ENCODE data around the gene GARIN5A.
"Not testable (repeated sequence)": the region's sequence is repeated elsewhere in the genome, so short reads cannot be mapped to it uniquely, and the experiment has no call there.

Gene GARIN5A

DNA sequence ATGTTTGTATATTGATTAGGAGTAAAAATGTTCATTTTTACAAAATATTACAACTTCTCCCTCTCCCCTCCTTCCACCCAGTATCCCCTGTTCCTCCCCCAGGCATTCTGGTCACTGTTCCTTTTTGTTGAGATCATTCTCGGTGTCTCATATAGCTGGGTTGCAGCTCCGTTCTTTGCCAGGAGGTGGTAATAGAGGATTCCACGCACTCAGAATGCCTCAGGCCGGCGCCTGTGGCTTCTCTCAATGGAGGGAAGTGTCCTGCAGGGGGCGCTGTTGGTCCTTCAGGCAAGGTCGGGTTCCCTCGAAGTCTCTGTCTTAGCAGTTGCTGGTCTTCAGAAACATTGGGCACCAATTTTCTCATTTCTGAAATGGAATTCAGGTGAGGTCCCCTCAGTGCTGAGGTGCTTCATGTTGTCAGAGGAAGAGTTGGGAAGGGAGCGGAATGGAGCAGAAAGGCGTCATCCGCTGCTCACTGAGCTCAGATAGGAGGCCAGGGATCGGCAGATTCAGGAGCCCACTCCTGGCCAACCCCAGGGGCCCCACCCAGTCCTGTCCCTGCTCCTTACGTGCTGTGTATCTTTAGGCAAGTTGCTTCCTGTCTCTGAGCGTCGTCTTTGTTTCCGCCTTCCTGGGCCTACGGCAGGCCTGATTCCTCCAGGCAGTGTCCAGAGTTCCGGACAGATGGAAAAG, 10.3 kb upstream of the GARIN5A start:
- DNase-seq: no peak

DNA sequence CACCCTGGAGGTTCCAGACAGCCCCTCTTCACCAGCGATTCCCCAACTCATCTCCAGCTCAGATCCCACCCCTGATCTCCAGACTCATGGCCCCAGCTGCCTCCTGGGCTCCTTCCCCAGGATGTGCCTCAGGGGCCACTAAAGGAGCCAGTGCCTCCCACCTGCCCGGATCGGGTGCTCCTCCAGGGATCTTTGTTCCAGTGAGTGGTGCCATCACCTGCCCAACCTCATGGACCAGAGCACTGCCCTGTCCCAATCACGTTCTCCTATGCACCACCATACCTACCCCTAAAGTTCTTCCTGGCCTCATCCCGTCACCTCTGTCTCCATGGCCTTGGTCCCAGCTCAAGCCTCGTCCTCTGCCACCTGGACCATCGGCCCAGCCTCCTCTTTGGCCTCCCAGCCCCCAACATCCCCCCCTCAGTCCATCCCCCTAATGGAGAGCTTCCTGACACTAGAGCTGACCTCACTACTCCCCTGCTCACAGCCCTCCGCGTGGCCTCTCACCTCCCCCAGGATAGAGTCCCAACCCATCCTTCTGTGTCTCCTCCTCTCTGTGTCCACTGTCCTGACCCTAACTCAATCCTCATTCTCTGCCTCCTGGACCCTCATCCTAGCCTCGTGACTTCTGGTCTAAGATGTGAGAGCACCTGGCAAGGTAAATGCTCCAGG, 8.8 kb upstream of the GARIN5A start:
- DNase-seq: no peak

DNA sequence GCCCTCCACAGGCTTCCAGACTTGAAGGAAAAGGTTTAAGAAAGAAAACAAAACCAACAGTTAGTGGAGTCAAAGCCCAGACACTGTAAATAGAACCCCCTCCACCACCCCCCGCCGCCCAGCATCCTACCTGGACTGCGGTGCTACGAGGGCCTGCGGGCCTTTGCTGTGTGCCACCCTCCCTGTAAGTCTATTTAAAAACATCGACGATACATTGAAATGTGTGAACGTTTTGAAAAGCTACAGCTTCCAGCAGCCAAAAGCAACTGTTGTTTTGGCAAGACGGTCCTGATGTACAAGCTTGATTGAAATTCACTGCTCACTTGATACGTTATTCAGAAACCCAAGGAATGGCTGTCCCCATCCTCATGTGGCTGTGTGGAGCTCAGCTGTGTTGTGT, 6.3 kb upstream of the GARIN5A start:
- DNase-seq: no peak

DNA sequence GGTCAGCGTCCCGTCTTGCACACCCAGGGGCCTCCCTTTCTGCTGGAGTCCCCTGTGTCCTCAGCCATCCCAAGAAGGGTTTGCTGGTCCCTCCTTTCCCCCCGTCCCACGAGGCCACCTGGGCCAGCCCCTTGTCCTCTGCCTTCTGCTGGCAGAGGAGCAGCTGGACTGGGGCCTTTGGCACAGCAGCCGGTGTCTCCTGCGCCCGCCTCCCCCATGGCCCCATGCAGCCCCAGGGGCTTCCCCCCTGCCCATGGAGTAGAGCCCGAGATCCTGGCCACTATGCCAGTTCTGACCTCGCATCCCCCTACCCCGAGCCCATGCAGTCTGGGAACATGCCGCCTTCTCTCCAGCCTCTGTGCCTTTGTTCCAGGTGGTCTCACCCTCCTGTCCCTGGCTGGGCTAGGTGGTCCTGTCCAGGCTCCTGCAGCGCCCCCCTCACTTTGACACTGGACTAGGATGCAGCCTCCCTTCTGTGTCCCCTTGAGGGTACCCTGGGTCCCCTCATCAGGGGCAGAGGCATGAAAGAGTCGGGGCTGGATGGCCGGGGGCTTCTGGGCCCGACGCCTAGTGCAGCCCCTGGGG, 5.7 kb upstream of the GARIN5A start:
- DNase-seq: no peak

DNA sequence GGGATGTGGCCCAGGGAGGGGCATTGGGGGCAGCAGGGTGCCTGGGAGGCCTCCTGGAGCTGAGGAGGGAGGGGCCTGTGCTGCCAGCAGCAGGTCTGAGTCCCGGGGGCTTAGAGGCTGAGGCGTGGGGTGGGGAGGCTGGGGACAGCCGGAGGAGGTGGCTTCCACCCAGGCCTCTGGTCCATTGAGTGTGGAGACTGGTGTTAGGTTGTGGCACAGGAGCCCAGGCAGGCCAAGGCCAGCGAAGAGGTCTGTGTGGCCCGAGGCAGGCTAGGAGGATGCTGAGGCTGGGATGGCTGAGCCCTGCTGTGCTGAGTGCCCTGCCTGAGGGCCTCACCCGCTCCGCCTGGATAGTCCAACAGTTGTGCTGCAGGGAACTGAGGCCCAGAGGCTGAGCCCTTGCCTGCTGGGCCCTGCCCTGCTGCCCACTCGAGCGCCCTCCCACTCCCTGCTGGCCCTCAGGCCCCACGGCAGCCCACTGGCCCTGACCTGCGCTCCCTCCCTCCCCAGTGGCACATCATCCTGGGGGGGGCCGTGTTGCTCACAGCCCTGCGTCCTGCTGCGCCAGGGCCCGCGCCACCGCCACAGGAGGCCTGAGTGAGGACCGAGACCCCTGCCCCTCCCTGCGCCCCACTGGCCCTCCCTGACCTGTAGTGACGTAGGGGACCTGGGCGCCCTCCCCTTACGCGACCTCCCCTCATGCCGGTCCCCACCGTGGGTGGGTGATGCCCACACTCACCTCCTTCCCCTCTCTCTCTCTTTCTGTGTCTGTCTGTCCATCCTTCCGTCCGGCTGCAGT, 4.9 kb upstream of the GARIN5A start:
- no peak for DNase-seq

DNA sequence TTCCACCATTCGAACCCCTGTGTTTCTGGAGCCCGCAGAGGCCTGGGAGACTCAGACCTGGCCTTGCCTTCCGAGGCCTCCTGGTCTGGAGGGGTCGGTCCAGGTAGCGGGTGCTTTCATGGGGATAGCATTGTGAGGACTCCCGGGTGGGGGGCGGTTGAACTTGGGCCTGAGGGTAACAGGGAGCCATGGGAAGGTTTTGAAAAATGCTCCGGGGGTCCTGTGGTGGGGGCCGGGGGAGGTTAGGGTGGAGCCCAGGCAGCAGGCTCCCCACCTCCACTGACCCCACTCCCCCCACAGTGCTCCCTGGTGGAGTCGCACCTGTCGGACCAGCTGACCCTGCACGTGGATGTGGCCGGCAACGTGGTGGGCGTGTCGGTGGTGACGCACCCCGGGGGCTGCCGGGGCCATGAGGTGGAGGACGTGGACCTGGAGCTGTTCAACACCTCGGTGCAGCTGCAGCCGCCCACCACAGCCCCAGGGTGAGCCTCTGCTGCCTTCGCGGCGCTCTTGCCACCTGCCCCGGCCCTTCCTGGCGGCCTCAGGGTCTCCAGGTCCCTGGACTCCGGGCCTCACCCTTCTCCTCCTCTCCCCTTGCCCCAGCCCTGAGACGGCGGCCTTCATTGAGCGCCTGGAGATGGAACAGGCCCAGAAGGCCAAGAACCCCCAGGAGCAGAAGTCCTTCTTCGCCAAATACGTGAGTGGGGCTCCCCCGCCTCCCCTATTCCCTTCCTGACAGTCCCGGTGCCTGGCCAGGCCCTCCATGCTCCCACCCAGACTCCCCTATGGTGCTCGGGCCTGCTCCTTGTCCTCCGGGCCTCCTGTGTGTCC, 3.8 kb upstream of the GARIN5A start:
- DNase-seq: no peak

DNA sequence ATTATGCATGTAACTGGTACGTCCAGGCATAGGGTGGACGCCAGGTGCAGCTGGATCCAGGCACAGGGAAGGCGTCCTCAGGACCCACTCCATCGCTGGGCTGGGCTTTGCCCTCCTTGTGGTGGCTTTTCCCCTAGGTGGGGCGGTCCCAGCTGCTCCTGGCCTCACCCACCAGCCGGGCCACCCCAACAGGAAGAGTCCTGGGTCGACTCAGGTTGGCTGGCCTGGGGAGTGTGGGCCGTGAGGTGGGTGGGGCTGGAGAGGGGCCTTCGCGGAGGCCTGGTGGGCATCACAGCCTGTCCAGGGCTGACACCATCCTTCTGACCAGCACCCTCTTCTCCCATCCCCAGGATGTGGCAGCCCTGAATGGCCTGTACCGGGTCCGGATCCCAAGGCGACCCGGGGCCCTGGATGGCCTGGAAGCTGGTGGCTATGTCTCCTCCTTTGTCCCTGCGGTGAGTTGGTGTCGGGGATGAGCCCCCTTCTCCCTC, 3.2 kb upstream of the GARIN5A start:
- DNase-seq: no peak

DNA sequence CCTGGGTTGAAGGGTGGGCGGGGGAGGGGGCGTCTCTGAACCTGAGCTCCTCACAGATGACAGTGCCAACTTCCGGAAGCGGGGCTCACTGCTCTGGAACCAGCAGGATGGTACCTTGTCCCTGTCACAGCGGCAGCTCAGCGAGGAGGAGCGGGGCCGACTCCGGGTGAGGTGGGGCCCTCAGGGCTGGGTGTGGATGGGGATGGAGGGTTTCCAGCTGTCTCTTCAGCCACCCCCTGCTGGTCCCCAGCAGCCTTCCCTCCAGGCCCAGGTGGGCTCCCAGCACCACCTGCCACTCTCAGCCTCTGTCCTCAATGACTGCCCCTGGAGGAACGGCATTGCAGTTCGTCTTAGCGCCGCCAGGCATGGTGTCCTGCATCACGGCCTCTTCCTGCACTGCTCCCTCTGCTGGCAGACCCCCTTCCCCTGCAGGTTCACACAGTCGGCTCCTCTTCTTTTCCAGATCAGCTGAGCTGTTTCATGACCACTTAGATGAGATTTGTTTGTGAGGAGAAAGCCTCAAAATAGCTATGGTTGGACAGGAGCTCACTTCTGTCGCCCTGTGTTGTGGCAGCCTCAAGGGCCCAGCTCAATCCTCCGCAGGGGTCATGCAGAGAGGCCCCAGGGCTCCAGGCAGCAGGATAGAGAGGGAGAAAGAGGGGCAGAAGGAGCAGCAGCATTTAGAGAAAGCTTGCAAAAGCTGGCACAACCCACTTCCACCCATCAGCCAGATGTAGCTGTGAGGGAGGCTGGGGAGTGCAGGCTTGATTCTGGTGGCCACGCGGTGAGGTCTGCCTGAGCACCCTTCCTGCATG, 2.5 kb upstream of the GARIN5A start:
- DNase-seq: no peak

DNA sequence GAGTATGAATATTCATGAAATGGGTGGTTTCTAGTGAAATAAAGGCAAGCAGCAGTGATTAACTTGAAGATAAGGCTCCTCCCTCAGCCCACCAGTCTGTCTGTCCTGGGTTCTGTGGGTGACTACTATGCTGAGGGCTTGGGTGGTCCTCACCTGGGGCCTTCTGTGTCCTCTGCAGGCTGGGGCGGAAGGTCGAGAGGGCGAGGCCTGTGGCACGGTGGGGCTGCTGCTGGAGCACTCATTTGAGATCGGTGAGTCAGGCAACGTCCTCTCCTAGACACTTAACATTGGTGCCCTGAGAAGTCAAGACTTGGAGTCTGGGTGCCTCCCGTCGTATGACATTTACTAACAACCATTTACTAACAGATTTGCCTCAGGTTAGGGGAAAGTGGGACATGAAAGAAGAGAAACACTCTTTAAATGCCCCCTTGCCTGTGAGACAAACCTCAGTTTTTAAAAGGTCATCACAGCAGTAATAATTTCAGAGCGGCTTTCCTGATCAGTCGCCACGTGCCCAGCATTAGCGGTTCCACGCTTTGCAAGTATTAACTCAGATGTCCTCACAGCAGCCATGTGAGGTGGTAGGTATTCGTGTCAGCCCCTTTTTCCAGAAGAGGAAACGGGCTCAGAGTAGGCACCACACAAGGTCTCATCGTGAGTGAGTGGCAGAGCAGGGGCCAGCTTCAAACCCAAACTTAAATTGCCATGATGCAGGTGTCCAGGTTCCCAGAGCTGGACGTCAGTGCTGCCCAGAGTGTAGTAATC, 1.3 kb upstream of the GARIN5A start:
- DNase-seq: no peak

DNA sequence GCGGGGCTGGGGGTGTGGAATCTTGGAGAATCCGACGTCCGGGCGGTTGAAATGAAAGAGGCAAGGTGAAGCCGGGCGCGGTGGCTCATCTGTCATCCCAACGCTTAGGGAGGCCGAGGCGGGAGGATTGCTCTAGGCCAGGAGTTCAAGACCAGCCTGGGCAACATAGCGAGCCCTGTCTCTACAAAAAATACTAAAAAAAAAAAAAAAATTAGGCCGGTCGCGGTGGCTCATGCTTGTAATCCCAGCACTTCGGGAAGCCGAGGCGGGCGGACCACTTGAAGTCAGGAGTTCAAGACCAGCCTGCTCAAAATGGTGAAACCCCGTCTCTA, 225 bp upstream of the GARIN5A start:
- DNase-seq: no peak

DNA sequence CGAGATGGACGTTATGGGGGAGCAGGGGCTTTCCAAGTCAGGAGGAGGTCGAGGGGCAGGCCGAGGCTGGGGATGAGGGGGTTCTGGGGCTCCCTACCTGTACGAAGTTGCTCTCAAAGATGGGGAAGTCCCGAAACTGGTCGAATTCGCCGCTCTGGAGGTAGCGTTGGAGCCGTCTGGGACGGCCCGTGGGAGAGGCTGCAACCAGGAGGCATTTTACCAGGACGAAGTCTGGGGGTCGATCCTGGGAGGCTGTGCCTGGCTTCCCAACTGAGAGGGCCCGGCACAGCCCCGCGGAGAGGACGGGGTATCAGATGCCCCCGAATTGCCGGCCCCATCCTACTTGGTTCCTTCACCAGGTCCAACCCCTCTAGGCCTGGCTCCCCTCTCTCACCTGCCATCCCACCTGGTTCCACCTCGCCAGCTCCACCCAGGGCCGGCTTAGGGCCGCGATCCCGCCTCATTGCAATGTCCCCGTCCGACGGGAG, 868 bp downstream of the GARIN5A start:
- no peak for DNase-seq

DNA sequence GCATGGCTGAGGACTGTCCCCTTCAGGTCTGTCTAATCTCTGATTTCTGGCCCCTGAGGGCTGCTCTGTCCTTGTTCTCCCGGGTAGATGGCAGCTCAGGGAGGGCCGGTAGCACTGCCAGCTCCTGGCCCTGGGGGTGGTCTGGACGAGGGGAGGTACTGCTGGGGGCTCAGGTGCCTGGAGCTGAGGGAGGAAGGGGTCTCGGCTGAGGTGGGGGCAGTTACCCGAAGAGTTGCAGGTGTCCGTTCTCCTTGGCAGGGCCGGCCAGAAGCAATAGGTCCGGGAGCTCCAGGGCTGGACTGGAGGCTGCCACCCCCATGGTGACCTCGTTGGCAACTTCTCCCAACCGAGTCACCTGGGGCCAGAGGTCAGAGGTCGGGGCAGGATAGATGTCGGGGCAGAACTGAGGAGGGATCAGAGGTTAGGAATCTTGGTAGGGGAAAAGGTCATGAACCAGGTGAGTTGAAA, 1.5 kb downstream of the GARIN5A start:
- DNase-seq: no peak

DNA sequence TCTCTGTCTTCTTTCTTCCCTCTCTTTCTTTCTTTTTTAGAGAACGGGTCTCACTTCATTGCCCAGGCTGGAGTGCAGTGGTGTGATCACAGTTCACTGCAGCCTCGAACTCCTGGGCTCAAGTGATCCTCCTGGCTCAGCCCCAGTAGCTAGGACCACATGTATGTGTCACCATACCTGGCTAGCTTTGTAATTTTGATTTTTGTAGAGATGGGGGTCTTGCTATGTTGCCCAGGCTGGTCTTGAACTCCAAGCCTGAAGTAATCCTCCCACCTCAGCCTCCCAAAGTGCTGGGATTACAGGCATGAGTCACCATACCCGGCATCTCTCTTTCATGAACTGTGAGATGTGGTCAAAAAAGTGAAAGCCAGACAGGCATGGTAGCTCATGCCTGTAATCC, 3.3 kb downstream of the GARIN5A start:
- not testable (repeated sequence) for DNase-seq

DNA sequence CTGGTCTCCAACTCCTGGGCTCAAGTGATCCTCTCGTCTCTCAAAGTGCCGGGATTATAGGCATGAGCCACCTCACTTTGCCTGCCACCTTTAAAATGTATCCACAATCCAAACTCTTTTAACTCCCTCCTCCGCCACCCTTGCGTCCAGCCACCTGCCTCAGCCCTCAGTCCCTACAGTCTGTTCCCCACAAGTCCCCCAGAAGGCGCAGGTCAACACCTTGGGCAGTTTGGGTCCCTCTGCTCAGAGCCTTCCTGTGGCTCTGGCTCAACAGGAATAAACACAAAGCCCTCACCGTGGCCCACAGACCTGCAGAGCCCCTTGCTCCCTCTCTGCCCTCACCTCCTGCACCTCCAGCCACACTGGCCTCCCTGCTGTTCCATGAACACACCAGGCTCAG, 7.8 kb downstream of the GARIN5A start:
- DNase-seq: no peak

DNA sequence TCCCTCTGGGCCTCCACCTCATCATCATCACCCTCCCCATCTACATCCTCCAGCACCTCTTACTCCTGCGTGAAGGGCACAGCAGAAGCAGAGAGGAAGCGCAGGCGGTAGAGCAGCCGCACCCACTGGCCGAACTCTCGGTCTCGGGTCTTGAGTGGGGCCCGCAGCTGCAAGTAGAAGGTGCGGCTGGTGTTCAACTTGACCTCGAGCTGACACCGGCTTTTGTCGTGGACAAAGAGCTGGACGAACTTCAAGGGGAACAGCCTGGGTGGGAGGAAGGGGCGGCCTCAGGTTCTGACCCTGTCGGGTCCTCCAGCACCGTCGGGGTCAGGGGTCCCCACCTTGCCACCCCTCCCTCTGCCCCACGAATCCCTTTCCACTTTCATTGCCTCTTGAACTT, 9.1 kb downstream of the GARIN5A start:
- DNase-seq: no peak

DNA sequence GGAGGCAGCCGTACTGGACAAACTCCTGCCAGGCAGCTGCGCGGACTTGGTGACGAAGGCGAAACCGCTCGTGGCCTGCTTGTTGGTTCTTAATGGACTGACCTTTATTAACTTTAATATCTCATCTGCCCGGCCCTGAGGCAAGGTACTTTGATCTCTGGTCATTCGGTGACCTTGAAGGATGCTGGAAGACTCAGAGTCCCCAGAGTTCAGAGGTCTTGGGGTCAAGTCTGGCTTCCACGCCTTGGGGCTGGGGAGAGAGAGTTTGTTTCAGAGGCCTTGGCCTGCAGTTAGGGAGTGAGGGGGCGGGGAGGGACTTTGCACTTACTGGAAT, 10.0 kb downstream of the GARIN5A start:
- no peak for DNase-seq

DNA sequence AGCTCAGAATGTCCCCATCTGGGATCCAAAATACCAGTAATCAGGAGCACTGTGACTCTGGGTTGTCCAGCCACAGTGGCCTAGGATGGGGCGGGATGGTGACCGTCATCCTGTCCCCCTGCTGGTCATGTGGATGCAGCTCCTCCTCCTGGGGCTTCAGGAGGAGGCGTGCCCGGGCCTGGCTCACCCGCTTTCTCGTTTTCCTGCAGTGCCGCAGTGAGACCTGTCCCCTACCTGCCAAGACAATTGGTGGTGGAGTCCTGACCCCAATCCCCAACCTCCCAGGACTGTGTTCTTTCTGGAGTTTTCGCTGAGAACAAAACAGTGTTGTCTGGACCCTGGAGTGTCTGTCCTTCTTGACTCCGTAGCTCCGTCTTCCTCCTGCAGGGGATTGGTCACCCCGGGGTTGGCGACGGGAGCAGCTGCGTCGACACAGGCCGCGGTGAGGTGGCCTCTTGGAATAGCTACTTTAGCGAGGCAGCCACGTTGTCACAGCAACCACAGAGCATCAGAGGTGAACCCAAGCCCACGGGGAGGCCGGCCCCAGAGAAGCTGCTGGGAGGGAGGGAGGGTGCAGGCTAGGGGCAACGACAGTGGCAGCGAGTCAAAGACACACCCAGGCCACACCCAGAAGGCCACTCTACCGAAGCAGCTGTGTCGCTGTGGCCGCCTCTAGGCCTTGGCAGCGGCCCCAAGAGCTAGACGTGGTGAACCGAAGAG, 10.5 kb downstream of the GARIN5A start:
- peak; percentile 77 for DNase-seq

DNA sequence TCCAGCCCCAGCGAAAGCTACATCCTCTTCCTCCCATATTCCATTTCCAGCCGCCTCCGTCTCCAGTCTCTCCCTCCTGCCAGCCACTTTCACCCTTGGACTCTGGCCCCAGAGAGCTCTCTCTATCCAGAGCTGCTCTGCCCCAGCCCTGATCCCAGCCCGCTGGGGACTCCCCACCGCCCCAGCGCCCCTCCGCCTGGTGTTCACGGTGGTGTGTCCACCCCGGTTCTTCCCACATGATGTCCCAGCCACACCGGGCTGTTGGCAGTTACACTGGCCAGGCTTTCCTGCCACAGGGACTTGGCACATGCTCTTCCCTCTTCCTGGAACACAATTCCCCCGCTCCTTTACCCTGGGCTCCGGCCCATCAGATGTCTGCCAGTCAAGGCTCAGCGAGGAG, 11.6 kb downstream of the GARIN5A start:
- no peak for DNase-seq

DNA sequence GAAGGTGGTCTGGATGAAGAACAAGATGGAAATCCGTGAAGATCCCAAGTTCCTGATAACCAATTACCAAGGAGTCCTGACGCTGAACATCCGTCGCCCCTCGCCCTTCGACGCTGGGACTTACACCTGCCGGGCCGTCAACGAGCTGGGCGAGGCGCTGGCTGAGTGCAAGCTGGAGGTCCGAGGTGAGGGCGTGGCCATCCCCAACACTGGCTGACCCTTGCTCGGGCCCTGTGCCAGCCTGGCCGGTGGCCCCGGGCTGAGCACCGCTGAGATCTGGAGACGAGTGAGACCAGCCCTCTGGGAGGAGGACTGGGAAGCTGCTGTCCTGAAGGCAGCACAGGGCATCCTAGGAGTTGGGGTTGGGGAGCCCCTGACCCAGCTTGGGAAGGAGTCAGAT, 12.3 kb downstream of the GARIN5A start:
- DNase-seq: no peak

DNA sequence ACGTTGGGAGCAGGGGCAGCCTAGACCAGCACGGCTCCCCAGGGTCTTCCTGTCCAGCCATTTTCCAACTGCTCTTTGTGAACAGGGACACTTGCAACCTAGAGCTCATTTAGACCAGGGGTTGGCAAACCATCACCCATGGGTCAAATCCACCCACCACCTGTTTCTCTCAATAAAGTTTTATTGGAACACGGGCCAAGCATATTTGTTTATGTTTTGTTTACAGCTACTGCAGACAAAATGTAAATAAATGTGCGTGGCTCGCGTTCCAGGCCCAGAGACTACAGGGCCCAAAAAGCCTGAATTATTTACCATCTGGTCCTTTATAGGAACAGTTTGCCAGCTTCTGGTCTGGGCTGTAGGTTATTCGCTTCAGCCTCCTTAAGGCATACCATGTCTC, 13.7 kb downstream of the GARIN5A start:
- no peak for DNase-seq
